Measurements from ENCODE around the gene NCAM1. TPM values are rescaled to one million over a fixed set of nuclear protein-coding genes. Genes with fewer than 3 reads are reported as not detected.

NCAM1 gene
- total and polyA plus RNA-seq, 10 donors = 0.41 to 13.2 (median 7.1) TPM

DNA sequence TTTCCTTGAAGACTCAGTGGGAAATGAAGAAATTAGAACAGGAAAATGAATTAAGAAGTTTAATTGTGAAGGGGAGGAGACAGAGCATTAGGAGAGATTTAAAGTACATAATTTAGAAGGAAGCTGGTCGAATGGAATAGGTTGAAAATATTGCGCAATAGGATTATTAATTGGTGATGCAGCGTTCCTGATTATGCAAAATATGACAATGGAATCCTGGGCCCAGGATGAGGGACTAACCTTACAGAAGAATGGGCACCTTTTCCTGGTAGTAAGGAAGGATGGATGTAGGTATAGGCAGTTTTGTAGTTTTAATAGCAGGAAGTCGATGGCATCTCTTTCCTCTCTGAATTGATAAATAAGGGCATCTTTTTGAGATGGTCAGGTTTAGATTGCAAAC, 360.9 kb downstream of the NCAM1 start:
- Histone ChIP-seq H3K4me3 (no peak overlapping the region), H3K36me3 (peaks cover 0 to 79% (median 35%) of the 10 kb centered on the region in 6 donors), H3K9me3 (peaks cover 0 to 3% (median 0%) of the 10 kb centered on the region in 8 donors), H3K4me1 (no peaks in the 10 kb centered on the region), H3K27ac (no peak overlapping the region), H3K27me3 (replicated peaks in 1 of 7) (no peaks in the 10 kb centered on the region)
- DNase-seq = no peak
- WGBS, 5 donors = 53 to 84% (median 75%) methylated on average over 3 to 4 of the region's 4 CpGs
- TF ChIP-seq POLR2AphosphoS5 (IDR thresholded peaks at IDR 0.05) = no peak
- no peak for TF ChIP-seq POLR2A (IDR thresholded peaks at IDR 0.05)
- TF ChIP-seq, protein P1, sequence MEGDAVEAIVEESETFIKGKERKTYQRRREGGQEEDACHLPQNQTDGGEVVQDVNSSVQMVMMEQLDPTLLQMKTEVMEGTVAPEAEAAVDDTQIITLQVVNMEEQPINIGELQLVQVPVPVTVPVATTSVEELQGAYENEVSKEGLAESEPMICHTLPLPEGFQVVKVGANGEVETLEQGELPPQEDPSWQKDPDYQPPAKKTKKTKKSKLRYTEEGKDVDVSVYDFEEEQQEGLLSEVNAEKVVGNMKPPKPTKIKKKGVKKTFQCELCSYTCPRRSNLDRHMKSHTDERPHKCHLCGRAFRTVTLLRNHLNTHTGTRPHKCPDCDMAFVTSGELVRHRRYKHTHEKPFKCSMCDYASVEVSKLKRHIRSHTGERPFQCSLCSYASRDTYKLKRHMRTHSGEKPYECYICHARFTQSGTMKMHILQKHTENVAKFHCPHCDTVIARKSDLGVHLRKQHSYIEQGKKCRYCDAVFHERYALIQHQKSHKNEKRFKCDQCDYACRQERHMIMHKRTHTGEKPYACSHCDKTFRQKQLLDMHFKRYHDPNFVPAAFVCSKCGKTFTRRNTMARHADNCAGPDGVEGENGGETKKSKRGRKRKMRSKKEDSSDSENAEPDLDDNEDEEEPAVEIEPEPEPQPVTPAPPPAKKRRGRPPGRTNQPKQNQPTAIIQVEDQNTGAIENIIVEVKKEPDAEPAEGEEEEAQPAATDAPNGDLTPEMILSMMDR (IDR thresholded peaks at IDR 0.05 in 8 of 11, conservative IDR thresholded peaks at IDR 0.05 in 3 of 11) = no peak
- intact Hi-C loops (cut with DNase I; ENCODE audit: low total_unique reads) = no loop called here

- peaks cover 0 to 79% (median 45%) of the 10 kb centered on the region in 6 donors for H3K36me3 ChIP-seq
- TF ChIP-seq POLR2AphosphoS5 (IDR thresholded peaks at IDR 0.05) = no peak
- TF ChIP-seq, protein P1 (IDR thresholded peaks at IDR 0.05 in 8 of 11, conservative IDR thresholded peaks at IDR 0.05 in 3 of 11) = no peak
- TF ChIP-seq POLR2A (IDR thresholded peaks at IDR 0.05) = no peak
- no peak overlapping the region for H3K27ac ChIP-seq
- intact Hi-C loops (cut with DNase I; ENCODE audit: low total_unique reads) = no loop called here
- H3K27me3 ChIP-seq (replicated peaks in 1 of 7) = no peaks in the 10 kb centered on the region
- H3K4me3 ChIP-seq = no peak overlapping the region
- H3K9me3 ChIP-seq = peaks cover 0 to 3% (median 0%) of the 10 kb centered on the region in 8 donors
- WGBS, 5 donors = 94 to 98% (median 96%) methylated on average over 5 of the region's 5 CpGs
- no peaks in the 10 kb centered on the region for H3K4me1 ChIP-seq
- no peak for DNase-seq
Observed at GRCh38 chr11:113324250-113324649, 363.0 kb downstream of the NCAM1 start.

Small RNAs within 50 kb of the gene (small RNA-seq; reads per million reads assigned to genes)
- 0 reads per million in 4 donors for gene RNU7-187P

Data from spleen (tissue), 11 donors.